OCI-M1 (cell line): ENCODE results near the gene FAM163B.
A peak's percentile ranks its signal among the peaks of the same experiment; 100 is the strongest.

Experiments
- DNase-seq: peaks from one replicate; lab custom pipeline; 2025; lab: John Stamatoyannopoulos, UW

The FAM163B gene

GRCh38 chr9:133598978-133599377 is 10.2 kb downstream of the FAM163B start:
- DNase-seq: no peak

- DNase-seq: peak; percentile 32
These were observed 11.8 kb downstream of the FAM163B start for GRCh38 chr9:133597316-133597957.

- no peak for DNase-seq
These were observed 13.3 kb downstream of the FAM163B start for GRCh38 chr9:133595910-133596309.

- no peak for DNase-seq
These were observed 14.9 kb downstream of the FAM163B start for GRCh38 chr9:133594310-133594709.

GRCh38 chr9:133593587-133594253 is 15.5 kb downstream of the FAM163B start:
- no peak for DNase-seq

GRCh38 chr9:133592731-133593409 is 16.3 kb downstream of the FAM163B start:
- no peak for DNase-seq

- no peak for DNase-seq
These were observed 17.2 kb downstream of the FAM163B start for GRCh38 chr9:133591985-133592384.

- no peak for DNase-seq
These were observed 17.9 kb downstream of the FAM163B start for GRCh38 chr9:133591116-133591910.

- no peak for DNase-seq
These were observed 18.8 kb downstream of the FAM163B start for GRCh38 chr9:133590231-133590855.

- peak; percentile 3 for DNase-seq
These were observed 19.5 kb downstream of the FAM163B start for GRCh38 chr9:133589454-133590227.

GRCh38 chr9:133587466-133587865 is 21.7 kb downstream of the FAM163B start:
- no peak for DNase-seq

GRCh38 chr9:133587051-133587450 is 22.1 kb downstream of the FAM163B start:
- DNase-seq: no peak

- no peak for DNase-seq
These were observed 23.5 kb downstream of the FAM163B start for GRCh38 chr9:133585481-133586351.

GRCh38 chr9:133584559-133585476 is 24.4 kb downstream of the FAM163B start:
- no peak for DNase-seq

GRCh38 chr9:133584167-133584558 is 25.0 kb downstream of the FAM163B start:
- no peak for DNase-seq

- no peak for DNase-seq
These were observed 25.6 kb downstream of the FAM163B start for GRCh38 chr9:133583586-133583985.

- DNase-seq: no peak
These were observed 26.1 kb downstream of the FAM163B start for GRCh38 chr9:133583111-133583510.

- no peak for DNase-seq
These were observed 26.6 kb downstream of the FAM163B start for GRCh38 chr9:133582501-133583045.
